T follicular helper cell (primary cell): ENCODE measurements around the gene IL34.
"Not testable (repeated sequence)": the region's sequence is repeated elsewhere in the genome, so short reads cannot be mapped to it uniquely, and the experiment has no call there.

ENCODE experiments used
- DNase-seq: peaks from one replicate; pipeline ENCODE4 v3.0.0-alpha.2; 2020; ENCODE audit warnings: low read depth
- total RNA-seq, 2 experiments: gene quantifications; one replicate each; lab custom pipeline; 2026; lab: John Stamatoyannopoulos, UW

Gene IL34
- total RNA-seq: 0.18 to 0.43 reads per million in 2 experiments

DNA sequence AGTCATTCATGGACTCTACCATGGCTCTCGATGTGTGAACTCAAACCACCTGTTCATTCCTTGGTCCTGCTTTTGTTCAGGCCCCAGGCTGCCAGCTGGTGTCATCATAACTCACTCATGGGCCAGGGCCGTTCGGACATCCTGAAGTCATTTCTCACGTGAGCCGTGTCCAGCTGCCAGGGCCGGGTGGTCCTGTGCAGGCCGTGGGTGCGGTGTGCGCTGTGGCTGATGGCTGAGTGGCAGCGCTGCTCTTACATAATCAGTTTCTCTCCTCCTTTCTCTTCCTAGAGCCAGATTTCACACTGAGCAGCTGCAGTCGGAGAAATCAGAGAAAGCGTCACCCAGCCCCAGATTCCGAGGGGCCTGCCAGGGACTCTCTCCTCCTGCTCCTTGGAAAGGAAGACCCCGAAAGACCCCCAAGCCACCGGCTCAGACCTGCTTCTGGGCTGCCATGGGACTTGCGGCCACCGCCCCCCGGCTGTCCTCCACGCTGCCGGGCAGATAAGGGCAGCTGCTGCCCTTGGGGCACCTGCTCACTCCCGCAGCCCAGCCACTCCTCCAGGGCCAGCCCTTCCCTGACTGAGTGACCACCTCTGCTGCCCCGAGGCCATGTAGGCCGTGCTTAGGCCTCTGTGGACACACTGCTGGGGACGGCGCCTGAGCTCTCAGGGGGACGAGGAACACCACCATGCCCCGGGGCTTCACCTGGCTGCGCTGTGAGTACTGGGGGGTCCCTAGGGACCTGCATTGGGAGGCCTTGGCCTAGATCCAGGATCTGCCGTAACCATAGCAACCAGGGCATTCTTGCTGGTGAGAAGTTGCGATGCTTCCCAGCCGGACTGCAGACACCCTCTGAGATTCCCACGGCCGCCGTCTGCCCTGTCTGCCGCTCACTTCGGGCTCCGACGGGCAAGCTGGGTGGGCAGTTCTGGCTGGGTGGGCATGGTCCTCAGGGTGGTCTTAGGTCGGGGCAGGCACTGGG is at the start of gene IL34:
Gene IL34, plus strand, starts transcription at position 300 of the 982 bp plus-strand sequence. Its CDS starts 389 bp downstream, at position 689.
- DNase-seq: no peak

- no peak for DNase-seq
Observed at GRCh38 chr16:70597135-70597835, 49.1 kb upstream of the IL34 start.

DNA sequence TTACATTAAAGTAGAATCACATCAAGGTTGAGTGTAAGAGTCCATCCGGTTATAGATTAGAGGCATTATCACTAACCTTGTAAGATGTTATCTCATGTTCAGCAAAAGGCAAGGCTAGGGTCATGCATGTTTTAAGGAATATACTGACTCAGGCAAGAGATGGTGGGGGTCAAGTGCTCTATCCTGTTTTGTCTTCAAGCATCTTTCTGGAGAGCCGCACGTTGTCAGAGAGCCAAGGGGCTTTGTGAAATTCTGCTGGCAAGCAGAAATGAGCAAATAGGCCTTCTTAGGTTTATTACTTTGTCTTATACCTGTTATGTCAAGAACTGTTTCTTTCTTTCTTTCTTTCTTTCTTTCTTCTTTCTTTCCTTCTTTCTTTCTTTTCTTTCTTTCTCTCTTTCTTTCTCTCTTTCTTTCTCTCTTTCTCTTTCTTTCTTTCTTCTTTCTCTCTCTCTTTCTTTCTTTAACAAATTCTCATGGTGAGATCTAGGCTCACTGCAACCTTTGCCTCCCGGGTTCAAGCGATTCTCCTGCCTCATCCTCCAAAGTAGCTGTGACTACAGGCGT is 47.3 kb upstream of the IL34 start:
- DNase-seq: no peak

- DNase-seq: no peak
Observed at GRCh38 chr16:70600730-70601129, 45.6 kb upstream of the IL34 start.

DNA sequence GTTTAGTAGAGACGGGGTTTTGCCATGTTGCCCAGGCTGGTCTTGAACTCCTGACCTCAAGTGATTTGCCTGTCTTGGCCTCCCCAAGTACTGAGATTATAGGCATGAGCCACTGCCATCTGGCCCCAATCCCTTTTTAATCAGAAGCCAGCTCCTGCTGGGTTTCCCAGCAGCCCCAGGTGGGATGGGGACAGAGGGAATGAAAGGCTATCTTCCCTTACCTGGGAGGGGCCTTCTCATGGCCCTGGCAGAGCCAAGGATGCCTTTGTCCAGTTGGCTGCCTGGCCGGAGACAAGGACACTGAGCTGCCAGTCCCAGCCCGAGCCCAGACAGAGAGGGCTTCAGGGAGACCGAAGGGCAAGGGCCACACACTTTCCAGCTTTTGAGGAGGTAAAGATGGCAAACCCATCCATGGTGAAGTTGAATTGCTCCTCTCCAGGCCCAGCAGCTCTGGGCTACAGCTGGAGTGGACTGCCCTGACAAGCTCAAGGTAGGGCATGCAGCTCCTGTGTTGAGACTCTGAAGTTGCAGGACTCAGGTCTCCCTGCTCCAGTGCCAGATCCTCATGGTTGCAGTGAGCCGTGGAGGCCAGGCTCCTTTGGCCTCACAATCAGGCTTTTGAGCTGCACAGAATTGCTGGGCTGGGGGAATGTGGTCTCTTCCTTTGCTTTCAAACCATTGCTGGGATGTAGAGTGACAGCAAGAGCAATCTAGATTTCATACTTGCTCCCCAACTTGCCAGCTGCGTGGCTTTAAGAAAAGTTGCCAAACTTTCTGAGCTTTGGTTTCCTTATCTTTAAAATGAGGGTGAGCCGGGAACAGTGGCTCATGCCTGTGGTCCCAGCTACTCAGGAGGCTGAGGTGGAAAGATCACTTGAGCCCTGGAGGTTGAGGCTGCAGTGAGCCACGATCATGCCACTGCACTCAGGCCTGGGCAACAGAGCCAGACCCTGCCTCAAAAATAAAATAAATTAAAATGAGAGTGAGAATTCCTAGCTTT is 44.5 kb upstream of the IL34 start:
- DNase-seq: no peak

DNA sequence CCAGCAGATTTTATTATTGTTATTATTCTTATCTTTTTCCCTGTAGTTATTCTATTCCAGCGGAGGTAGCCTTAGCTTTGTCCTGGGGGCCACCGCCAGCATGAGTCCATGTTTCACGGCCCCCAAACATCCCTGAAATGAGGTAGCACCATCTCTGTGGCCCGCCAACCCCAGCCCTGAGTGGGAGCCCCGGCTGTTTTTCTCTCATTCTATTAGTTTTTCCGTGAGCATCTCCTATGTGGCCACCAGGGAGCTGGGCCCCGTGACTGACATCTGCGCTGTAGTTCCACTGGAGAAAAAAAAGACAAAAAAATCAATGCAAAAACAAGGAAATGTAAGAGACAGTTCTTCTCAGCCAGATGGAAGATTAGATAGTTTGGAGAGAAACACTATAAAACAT is 43.5 kb upstream of the IL34 start:
- DNase-seq: no peak

- no peak for DNase-seq
Observed at GRCh38 chr16:70604407-70605282, 41.7 kb upstream of the IL34 start.

DNA sequence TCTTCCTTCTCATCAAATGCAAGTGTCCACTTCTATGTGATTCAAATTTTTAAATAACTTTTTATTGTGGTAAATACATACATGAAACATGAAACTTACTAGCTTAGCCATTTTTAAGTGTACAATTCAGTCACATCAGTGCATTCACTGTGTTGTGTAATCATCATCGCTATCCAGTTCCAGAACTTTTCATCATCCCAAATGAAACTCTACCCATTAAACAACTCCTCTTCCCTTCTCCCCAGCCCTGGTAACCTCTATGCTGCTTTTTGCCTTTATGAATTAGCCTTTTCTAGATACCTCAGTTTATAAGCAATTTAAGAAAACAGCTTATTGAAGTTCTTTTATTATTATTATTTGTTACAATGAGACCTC is 41.1 kb upstream of the IL34 start:
- no peak for DNase-seq

DNA sequence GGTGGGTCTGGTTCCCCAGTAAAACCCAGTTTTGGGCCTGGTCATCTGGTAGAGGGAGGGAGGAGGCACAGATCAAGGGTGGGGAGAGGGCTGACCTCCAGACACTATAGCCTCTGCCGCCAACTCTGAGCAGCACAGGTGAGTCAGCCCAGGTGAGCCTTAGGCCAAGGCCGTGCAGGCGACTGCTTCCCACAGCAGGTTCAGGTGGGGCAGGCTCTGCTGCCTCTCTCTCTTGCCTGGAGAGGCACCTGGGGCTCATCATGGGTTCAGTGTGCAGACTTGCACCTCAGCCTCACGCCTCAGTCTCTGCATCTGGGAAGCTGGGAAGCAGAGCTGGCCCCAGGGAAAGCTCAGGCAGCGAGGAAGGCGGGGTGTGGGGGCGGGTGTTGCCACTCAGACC is 37.8 kb upstream of the IL34 start:
- DNase-seq: no peak

- DNase-seq: no peak
Observed at GRCh38 chr16:70610273-70611223, 35.8 kb upstream of the IL34 start.

GRCh38 chr16:70611224-70611598 is 35.1 kb upstream of the IL34 start:
- DNase-seq: no peak

DNA sequence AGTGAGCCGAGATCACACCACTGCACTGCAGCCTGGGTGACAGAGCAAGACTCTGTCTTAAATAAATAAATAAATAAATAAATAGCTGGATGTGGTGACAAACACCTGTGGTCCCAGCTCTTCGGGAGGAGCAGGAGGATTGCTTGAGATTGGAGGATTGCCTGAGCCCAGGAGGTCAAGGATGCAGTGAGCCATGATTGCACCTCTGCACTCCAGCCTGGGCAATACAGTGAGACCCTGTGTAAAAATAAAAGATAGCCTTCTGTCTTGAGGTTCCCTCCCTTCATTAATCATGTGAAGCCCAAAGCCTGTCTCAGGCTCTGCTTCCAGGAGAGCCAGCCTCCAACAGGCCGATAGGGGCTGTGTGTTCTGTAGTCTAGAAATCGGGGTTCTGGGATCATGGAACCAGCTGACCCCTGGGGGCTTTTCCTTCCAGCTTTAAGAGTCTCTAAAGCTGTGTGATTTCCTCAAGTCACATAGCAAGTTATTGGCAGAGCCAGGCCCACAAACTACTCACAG is 34.5 kb upstream of the IL34 start:
- DNase-seq: no peak

- DNase-seq: no peak
Observed at GRCh38 chr16:70612931-70613330, 33.4 kb upstream of the IL34 start.

DNA sequence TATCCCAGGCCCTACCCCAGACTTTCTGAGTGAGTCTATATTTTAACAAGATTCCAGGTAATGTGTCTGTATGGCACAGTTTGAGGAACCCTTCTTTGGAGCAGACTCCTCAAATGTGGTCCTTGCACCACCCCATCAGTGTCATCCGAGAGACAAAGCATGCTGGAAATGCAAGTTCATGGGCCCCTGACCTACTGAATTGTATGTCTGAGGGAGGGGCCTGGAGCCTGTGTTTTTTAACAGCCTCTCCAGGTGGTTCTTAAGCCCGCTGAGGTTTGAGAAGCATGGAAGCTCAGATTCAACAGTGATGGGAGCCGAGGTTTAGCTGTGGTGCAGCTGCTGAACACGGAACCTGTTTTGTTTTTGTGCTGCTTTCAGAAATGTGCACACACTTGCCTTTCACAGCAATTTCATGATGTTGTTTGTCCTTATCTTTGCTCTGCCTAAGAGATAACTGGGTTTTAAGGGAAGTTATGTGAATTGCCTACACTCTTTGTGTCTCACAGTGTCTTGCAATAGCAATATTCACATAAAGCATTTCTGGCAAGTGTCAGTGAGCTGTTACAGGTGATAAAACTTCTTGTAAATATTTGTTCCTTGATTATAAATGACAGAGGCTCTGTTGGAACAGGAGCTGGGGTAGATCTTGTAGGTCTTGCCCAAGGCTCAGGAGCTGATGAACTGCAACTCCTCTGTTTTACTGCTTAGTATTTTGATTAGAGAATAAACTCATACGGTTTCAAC is 32.0 kb upstream of the IL34 start:
- DNase-seq: no peak

GRCh38 chr16:70615945-70616344 is 30.4 kb upstream of the IL34 start:
- DNase-seq: no peak

DNA sequence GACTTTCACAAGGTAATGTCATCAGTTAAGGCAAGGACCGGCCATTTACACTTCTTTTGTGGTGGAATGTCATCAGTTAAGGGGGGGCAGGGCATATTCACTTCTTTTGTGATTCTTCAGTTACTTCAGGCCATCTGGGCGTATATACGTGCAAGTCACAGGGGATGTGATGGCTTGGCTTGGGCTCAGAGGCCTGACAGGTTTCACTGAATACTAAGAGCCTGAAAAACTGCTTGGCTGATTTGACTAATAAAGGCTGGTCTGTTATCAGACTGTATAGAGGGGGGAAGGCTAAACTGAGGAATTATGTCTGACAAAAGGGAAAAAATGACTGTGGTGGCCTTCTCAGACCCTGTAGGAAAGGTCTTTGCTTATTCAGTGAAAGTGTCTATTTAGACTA is 24.5 kb upstream of the IL34 start:
- DNase-seq: not testable (repeated sequence)

DNA sequence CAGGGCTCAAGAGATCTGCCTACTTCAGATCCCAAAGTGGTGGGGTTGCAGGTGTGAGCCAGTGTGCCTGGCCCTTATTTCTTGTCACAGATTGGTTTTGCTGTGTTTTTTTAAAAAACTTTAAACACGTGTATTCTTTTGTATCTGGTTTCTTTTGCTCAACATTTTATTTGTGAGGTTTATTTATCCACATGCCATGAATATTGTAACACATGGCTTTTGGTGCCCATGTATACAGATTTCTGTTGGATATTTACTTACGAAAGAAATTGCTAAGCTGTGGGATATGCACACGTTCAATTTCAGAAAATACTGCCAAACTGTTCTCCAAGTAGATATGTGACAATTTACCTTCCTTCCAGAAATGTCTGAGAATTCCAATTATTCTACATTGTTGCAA is 18.7 kb upstream of the IL34 start:
- DNase-seq: no peak
